IMR-90 (cell line): ENCODE data around the gene ZNG1C. TPM values are rescaled to one million over a fixed set of nuclear protein-coding genes. Genes with fewer than 3 reads are reported as not detected.
"Not testable (repeated sequence)": the region's sequence is repeated elsewhere in the genome, so short reads cannot be mapped to it uniquely, and the experiment has no call there.

Experiments
- ATAC-seq: fragments of 200-7000 bp; cut with Tn5 transposase; 2 replicates; pipeline ENCODE4 v1.9.1; 2020; ENCODE audit warnings: low read depth, mild to moderate bottlenecking, moderate library complexity
- BruUV-seq: library from RNA; stranded (reverse); fragments of 400-500 nt; replicated peaks from 2 replicates; lab custom pipeline; 2021; lab: Mats Ljungman, UMichigan
- CTCF ChIA-PET: fragments of 300-600 bp; formaldehyde crosslinking; extraction: SDS; loops from one replicate; lab custom pipeline; 2021; ENCODE audit warnings: antibody characterized with exemption; lab: Yijun Ruan, JAX
- POLR2A ChIA-PET: fragments of 300-600 bp; sonication (Branson Sonifier 250); formaldehyde crosslinking; loops from one replicate; lab custom pipeline; 2022; ENCODE audit warnings: antibody characterized with exemption; ENCODE audit not compliant: unreplicated experiment; lab: Charles Lee
- DNase-seq: peaks from one replicate; pipeline ENCODE4 v3.0.0; 2013
- H2AFZ ChIP-seq: replicated peaks from 2 replicates; pipeline ENCODE3; 2013; ENCODE audit warnings: low read length, mild to moderate bottlenecking; ENCODE audit not compliant: poor library complexity
- H2AK5ac ChIP-seq: 2 replicates; pipeline ENCODE4 v1.6.1; 2013; ENCODE audit warnings: low read depth, low read length, inconsistent platforms
- H2AK9ac ChIP-seq: replicated peaks from 2 replicates; pipeline ENCODE3; 2013; ENCODE audit warnings: mild to moderate bottlenecking, low read depth, low read length, moderate library complexity; ENCODE audit not compliant: poor library complexity
- H2BK120ac ChIP-seq: 2 replicates; pipeline ENCODE4 v1.6.1; 2013; ENCODE audit warnings: low read depth, low read length, inconsistent platforms
- H2BK15ac ChIP-seq: 3 replicates; pipeline ENCODE4 v1.6.1; 2013; ENCODE audit warnings: low read depth, low read length, inconsistent platforms
- H2BK20ac ChIP-seq: 2 replicates; pipeline ENCODE4 v1.6.1; 2013; ENCODE audit warnings: low read depth, mild to moderate bottlenecking, inconsistent platforms, low read length, moderate library complexity
- H2BK5ac ChIP-seq: 2 replicates; pipeline ENCODE4 v1.6.1; 2013; ENCODE audit warnings: mild to moderate bottlenecking, low read depth, low read length, inconsistent platforms; ENCODE audit not compliant: poor library complexity, severe bottlenecking
- H3K14ac ChIP-seq: replicated peaks from 2 replicates; pipeline ENCODE4 v1.6.1; 2013; ENCODE audit warnings: low read depth, low read length, inconsistent platforms
- H3K18ac ChIP-seq: 2 replicates; pipeline ENCODE4 v1.6.1; 2013; ENCODE audit warnings: low read depth, low read length, control low read depth
- H3K23ac ChIP-seq: 2 replicates; pipeline ENCODE4 v1.6.1; 2013; ENCODE audit warnings: low read depth, low read length, inconsistent platforms
- H3K27ac ChIP-seq: 2 replicates; pipeline ENCODE4 v1.5.1; 2013; ENCODE audit warnings: mild to moderate bottlenecking, control low read depth, low read length; ENCODE audit not compliant: insufficient read depth
- H3K27me3 ChIP-seq: 2 replicates; pipeline ENCODE4 v1.6.1; 2013; ENCODE audit warnings: low read length; ENCODE audit not compliant: control insufficient read depth, insufficient read depth
- H3K36me3 ChIP-seq: 2 replicates; pipeline ENCODE4 v1.6.1; 2013; ENCODE audit warnings: low read length, mixed read lengths; ENCODE audit not compliant: control insufficient read depth, insufficient read depth
- H3K4ac ChIP-seq: 2 replicates; pipeline ENCODE4 v1.6.1; 2013; ENCODE audit warnings: low read depth, low read length, inconsistent platforms
- H3K4me1 ChIP-seq: 2 replicates; pipeline ENCODE4 v1.6.1; 2013; ENCODE audit warnings: low read length, mixed read lengths; ENCODE audit not compliant: control insufficient read depth, insufficient read depth
- H3K4me2 ChIP-seq: 2 replicates; pipeline ENCODE4 v1.6.1; 2013; ENCODE audit warnings: low read depth, mild to moderate bottlenecking, control low read depth, low read length, moderate library complexity
- H3K4me3 ChIP-seq: 2 replicates; pipeline ENCODE4 v1.5.1; 2013; ENCODE audit warnings: low read depth, mild to moderate bottlenecking, control low read depth, low read length, moderate library complexity; ENCODE audit not compliant: insufficient read depth
- H3K56ac ChIP-seq: 2 replicates; pipeline ENCODE4 v1.6.1; 2013; ENCODE audit warnings: low read length, inconsistent platforms; ENCODE audit not compliant: insufficient read depth; ENCODE audit errors: extremely low read depth
- H3K79me1 ChIP-seq, 2 experiments: 2 replicates each; pipeline ENCODE4 v1.6.1; 2013; ENCODE audit warnings: low read length in 2 of 2, inconsistent platforms in 1 of 2, low read depth in 1 of 2
- H3K9ac ChIP-seq: 2 replicates; pipeline ENCODE4 v1.6.1; 2013; ENCODE audit warnings: low read depth, low read length, control low read depth
- H3K9me1 ChIP-seq: 2 replicates; pipeline ENCODE4 v1.6.1; 2013; ENCODE audit warnings: low read length, inconsistent platforms; ENCODE audit not compliant: insufficient read depth
- H3K9me3 ChIP-seq: 2 replicates; pipeline ENCODE4 v1.6.1; 2013; ENCODE audit warnings: low read length; ENCODE audit not compliant: control insufficient read depth, insufficient read depth
- H4K20me1 ChIP-seq: 2 replicates; pipeline ENCODE4 v1.6.1; 2013; ENCODE audit warnings: low read length, inconsistent platforms; ENCODE audit not compliant: insufficient read depth
- H4K5ac ChIP-seq: 2 replicates; pipeline ENCODE4 v1.6.1; 2013; ENCODE audit warnings: mild to moderate bottlenecking, low read depth, low read length, control low read depth
- H4K8ac ChIP-seq, 2 experiments: 2 replicates each; pipeline ENCODE4 v1.6.1; 2013; ENCODE audit warnings: low read depth in 2 of 2, low read length in 2 of 2, control low read depth in 1 of 2, inconsistent platforms in 1 of 2
- H4K91ac ChIP-seq: 2 replicates; pipeline ENCODE4 v1.6.1; 2013; ENCODE audit warnings: low read depth, low read length, inconsistent platforms; ENCODE audit not compliant: insufficient read depth
- WGBS, 2 experiments: methylation state at CpG; one replicate each; pipeline versions ENCODE4 v1.1.5 to v1.1.7; 2013; ENCODE audit warnings: missing lambda C conversion rate in 2 of 2; ENCODE audit not compliant: insufficient read length in 1 of 2; ENCODE audit errors: extremely low coverage in 2 of 2; 5-methylcytosine and 5-hydroxymethylcytosine counted together
- dilution Hi-C: fragments of 300-500 bp; cut with HindIII; formaldehyde crosslinking; loops from one replicate; pipeline ENCODE4 v1.14.3; 2018; ENCODE audit warnings: low sequenced_read_pairs; ENCODE audit not compliant: unreplicated experiment
- in situ Hi-C: fragments of 300-500 bp; cut with MboI; formaldehyde crosslinking; loops from 3 replicates; pipeline ENCODE4 v1.14.3; 2019; ENCODE audit warnings: low sequenced_read_pairs, inconsistent platforms, mixed read lengths
- intact Hi-C: fragments of 100-400 bp; cut with micrococcal nuclease; formaldehyde crosslinking; loops from 2 replicates; pipeline ENCODE4 v1.10.0; 2022
- polyA plus RNA-seq, 3 experiments: library from polyadenylated mRNA; depleted of rRNA; stranded (reverse); fragments of >200 nt; gene quantifications; 2 replicates each; pipeline ENCODE4 v1.2.3, GENCODE V29; 2012; ENCODE audit warnings: low replicate concordance in 1 of 3
- total RNA-seq: library from RNA; depleted of rRNA; stranded (reverse); fragments of >200 nt; gene quantifications from 2 replicates; pipeline ENCODE4 v1.2.3, GENCODE V29; 2012

Gene ZNG1C
- total and polyA plus RNA-seq, 2 of the 4 experiments (the other 2 are of a cell fraction): 3.4 to 19.0 TPM

- H2AK5ac ChIP-seq, H4K8ac ChIP-seq, H3K23ac ChIP-seq, H3K18ac ChIP-seq, H4K5ac ChIP-seq, BruUV-seq, H2BK5ac ChIP-seq, dilution Hi-C loops, POLR2A ChIA-PET, H2BK120ac ChIP-seq, H3K36me3 ChIP-seq, H4K20me1 ChIP-seq, DNase-seq, H3K9ac ChIP-seq, H3K27ac ChIP-seq, H2AFZ ChIP-seq, in situ Hi-C loops, H3K27me3 ChIP-seq, H2BK15ac ChIP-seq, H2AK9ac ChIP-seq, H3K9me3 ChIP-seq, H3K4me2 ChIP-seq, H4K91ac ChIP-seq, ATAC-seq, H3K4ac ChIP-seq, H3K14ac ChIP-seq, intact Hi-C loops, H3K4me1 ChIP-seq, H3K4me3 ChIP-seq, H3K79me1 ChIP-seq, CTCF ChIA-PET, H3K56ac ChIP-seq, H2BK20ac ChIP-seq, H3K9me1 ChIP-seq: not testable (repeated sequence)
- 85% methylated on average over 4 of the region's 7 CpGs; no CpG with 5 or more reads in 1 of the 2 experiments for WGBS, 2 experiments
Measured at GRCh38 chr9:68338000-68338399, 96.2 kb downstream of the ZNG1C start.

DNA sequence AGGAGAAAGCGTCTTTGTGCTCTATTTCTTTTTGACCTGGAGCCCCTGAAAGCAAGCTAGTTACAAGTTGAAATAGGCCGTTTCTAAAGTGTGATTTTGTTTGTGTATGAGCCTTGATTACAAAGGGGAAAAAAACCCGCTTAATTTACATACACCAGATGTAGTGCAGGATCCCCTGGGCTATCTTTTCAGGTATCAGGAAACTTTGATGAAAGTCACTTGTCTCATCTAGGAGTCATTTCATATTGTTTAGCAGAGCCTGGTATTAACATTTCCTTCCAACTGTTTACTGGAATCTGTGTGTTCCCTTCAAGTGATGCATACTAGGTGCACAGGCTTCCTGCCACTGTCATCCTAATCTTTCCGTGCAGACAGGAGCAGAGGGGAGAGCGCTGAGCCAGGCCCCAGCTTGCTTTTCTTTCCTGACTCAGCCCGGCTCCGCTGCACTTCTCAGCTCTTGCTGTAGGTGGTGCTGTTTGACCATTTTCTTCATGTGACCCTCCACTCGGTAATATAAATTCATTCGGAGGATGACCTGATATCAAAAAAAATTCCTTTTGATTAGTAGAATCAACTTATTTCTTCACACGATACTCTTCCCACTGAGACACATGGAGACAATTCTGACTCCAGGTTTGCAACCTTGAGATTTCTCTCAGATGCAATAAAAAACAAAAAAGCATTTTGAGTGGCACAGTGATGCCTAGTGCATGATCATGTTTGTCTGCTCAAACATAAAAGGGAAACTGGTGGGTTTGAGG is 100.7 kb downstream of the ZNG1C start:
- H4K91ac ChIP-seq, H3K79me1 ChIP-seq, H2BK15ac ChIP-seq, H2AK9ac ChIP-seq, H3K36me3 ChIP-seq, H3K18ac ChIP-seq, H3K27me3 ChIP-seq, dilution Hi-C loops, H2AK5ac ChIP-seq, H3K4me1 ChIP-seq, H3K27ac ChIP-seq, H3K14ac ChIP-seq, H4K5ac ChIP-seq, H4K8ac ChIP-seq, H3K4me3 ChIP-seq, H2AFZ ChIP-seq, BruUV-seq, H2BK120ac ChIP-seq, H3K9me3 ChIP-seq, H3K9ac ChIP-seq, POLR2A ChIA-PET, H3K56ac ChIP-seq, H3K4ac ChIP-seq, H2BK5ac ChIP-seq, H3K23ac ChIP-seq, DNase-seq, H4K20me1 ChIP-seq, in situ Hi-C loops, H2BK20ac ChIP-seq, H3K9me1 ChIP-seq, H3K4me2 ChIP-seq: not testable (repeated sequence)
- no CpG with 5 or more reads among the region's 10 CpGs for WGBS, 2 experiments
- peak; percentile 99 for ATAC-seq
- intact Hi-C loops: loop anchor here (2.0 to 10.0 kb wide), 2 partner anchors 164 to 652 kb away; no protein-coding TSS in a partner anchor
- CTCF ChIA-PET: interaction anchor here (0.6 kb wide), 1 partner anchor 217 kb away, joined by 3 read pairs; no protein-coding TSS in a partner anchor
